Ovary (tissue), 3 donors: ENCODE results near the gene CXorf58.

ENCODE experiments used
- CTCF ChIP-seq, 3 donors: fragments of 450-650 bp in 2 of 3; fragments of 200-600 bp in 1 of 3; IDR thresholded peaks; one replicate each; pipeline versions ENCODE4 v1.5.1 to v1.8.0; 2016 to 2022; ENCODE audit warnings: antibody characterized with exemption in 3 of 3, mild to moderate bottlenecking in 1 of 3
- EP300 ChIP-seq: sonication (generic); formaldehyde crosslinking; IDR thresholded peaks from one replicate; pipeline ENCODE4 v1.6.1; 2017; ENCODE audit warnings: antibody characterized with exemption
- donor health status: DM: no; HTN: no; CAD: no.

- TF ChIP-seq CTCF (IDR thresholded peaks at IDR 0.05) = no peak
- no peak for TF ChIP-seq EP300
Observed at GRCh38 chrX:23896981-23897380, 10.8 kb upstream of the CXorf58 start.
